Panc1 (cell line): Measurements from ENCODE around the gene IL16. TPM values are rescaled to one million over a fixed set of nuclear protein-coding genes. Genes with fewer than 3 reads are reported as not detected.

Experiments
- ATAC-seq: fragments of 200-7000 bp; cut with Tn5 transposase; 2 replicates; pipeline ENCODE4 v1.9.1; 2020; ENCODE audit warnings: mild to moderate bottlenecking, moderate library complexity
- BruUV-seq: library from RNA; stranded (reverse); fragments of 400-500 nt; replicated peaks from 2 replicates; lab custom pipeline; 2021; lab: Mats Ljungman, UMichigan
- CTCF ChIA-PET: fragments of 300-600 bp; sonication (Branson Sonifier 250); formaldehyde crosslinking; loops from one replicate; lab custom pipeline; 2022; ENCODE audit warnings: antibody characterized with exemption; lab: Charles Lee
- POLR2A ChIA-PET: fragments of 300-600 bp; sonication (Branson Sonifier 250); formaldehyde crosslinking; loops from one replicate; lab custom pipeline; 2022; ENCODE audit warnings: antibody characterized with exemption; lab: Charles Lee
- DNase-seq: peaks from one replicate; pipeline ENCODE4 v3.0.0-alpha.2; 2010; ENCODE audit warnings: low read depth, low spot score
- H3K27ac ChIP-seq: 2 replicates; pipeline ENCODE4 v1.5.1; 2011; ENCODE audit warnings: mild to moderate bottlenecking, low read length, inconsistent platforms
- H3K27me3 ChIP-seq: fragments of 200-500 bp; sonication (Bioruptor generic); 2 replicates; pipeline ENCODE4 v1.6.0; 2014; ENCODE audit warnings: low read length, inconsistent platforms; ENCODE audit not compliant: control insufficient read depth, insufficient read depth
- H3K36me3 ChIP-seq: fragments of 200-500 bp; sonication (Bioruptor generic); 2 replicates; pipeline ENCODE4 v1.5.1; 2014; ENCODE audit warnings: inconsistent platforms, mild to moderate bottlenecking, low read length, moderate library complexity; ENCODE audit not compliant: control insufficient read depth, insufficient read depth
- H3K4me1 ChIP-seq: 2 replicates; pipeline ENCODE4 v1.5.1; 2011; ENCODE audit warnings: inconsistent platforms, mild to moderate bottlenecking, low read length, moderate library complexity; ENCODE audit not compliant: control insufficient read depth, insufficient read depth
- H3K4me3 ChIP-seq, 2 experiments: 2 replicates each; pipeline ENCODE4 v1.5.1; 2011 to 2012; ENCODE audit warnings: low read depth in 2 of 2, low read length in 2 of 2, mild to moderate bottlenecking in 2 of 2, inconsistent platforms in 1 of 2, moderate library complexity in 1 of 2
- H3K9me3 ChIP-seq: fragments of 200-500 bp; sonication (Bioruptor generic); 2 replicates; pipeline ENCODE4 v1.5.1; 2014; ENCODE audit warnings: low read depth, mild to moderate bottlenecking, inconsistent platforms, low read length, moderate library complexity; ENCODE audit not compliant: control insufficient read depth, insufficient read depth
- CTCF ChIP-seq: fragments of 450-650 bp; IDR thresholded peaks from 2 replicates; pipeline ENCODE4 v1.5.1; 2017; ENCODE audit warnings: mild to moderate bottlenecking
- POLR2AphosphoS5 ChIP-seq: IDR thresholded peaks from 2 replicates; pipeline ENCODE4 v1.6.1; 2012; ENCODE audit warnings: mild to moderate bottlenecking, low read depth, low read length, moderate library complexity
- SIN3A ChIP-seq: IDR thresholded peaks from 2 replicates; pipeline ENCODE4 v1.6.1; 2012; ENCODE audit warnings: low read depth, mild to moderate bottlenecking, low read length, moderate library complexity, borderline replicate concordance; ENCODE audit not compliant: insufficient read depth
- TCF7L2 ChIP-seq: IDR thresholded peaks from 2 replicates; pipeline ENCODE4 v1.6.1; 2011; ENCODE audit warnings: mild to moderate bottlenecking, low read depth, low read length, inconsistent platforms
- in situ Hi-C: cut with HindIII; loops from 2 replicates; pipeline ENCODE4 v1.10.0; 2016; ENCODE audit warnings: low sequenced_read_pairs, low pct_unique_long_range_greater_than_20kb
- intact Hi-C: fragments of 100-400 bp; cut with micrococcal nuclease; formaldehyde crosslinking; loops from one replicate; pipeline ENCODE4 v1.10.0; 2022; ENCODE audit not compliant: unreplicated experiment
- total RNA-seq: library from RNA; stranded (reverse); gene quantifications from one replicate; pipeline ENCODE4 v1.2.1, GENCODE V29; 2021; ENCODE audit not compliant: unreplicated experiment
- TF ChIP-seq, protein P1 (sequence below), 2 experiments: IDR thresholded peaks; 2 replicates each; pipeline ENCODE4 v1.6.1; 2011 to 2012; ENCODE audit warnings: low read depth in 2 of 2, control low read depth in 1 of 2, low read length in 1 of 2, mild to moderate bottlenecking in 1 of 2, moderate library complexity in 1 of 2; ENCODE audit not compliant: insufficient read depth in 1 of 2

IL16 gene
- total RNA-seq, 1 experiment from 2014 or later: 1.0 TPM

DNA sequence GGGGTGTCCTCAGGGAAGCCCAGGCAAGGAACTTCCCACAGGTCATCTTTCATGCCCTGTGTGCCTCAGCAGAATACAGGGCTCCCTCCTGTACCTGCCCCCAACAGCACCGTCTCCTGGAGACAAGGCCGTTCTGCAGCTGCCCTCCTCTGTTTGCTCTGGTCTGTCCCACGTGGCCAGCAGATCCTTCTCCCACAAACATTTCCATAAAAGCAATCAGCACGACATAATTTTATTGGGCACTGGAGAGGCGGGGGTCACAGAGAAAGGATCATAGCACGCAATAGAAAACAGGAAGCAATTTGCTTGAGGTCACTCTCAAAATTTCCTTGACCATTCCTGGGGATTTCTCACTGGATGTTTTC is 97.8 kb downstream of the IL16 start:
- ChIA-PET CTCF (no interaction called here), POLR2A (no interaction called here)

DNA sequence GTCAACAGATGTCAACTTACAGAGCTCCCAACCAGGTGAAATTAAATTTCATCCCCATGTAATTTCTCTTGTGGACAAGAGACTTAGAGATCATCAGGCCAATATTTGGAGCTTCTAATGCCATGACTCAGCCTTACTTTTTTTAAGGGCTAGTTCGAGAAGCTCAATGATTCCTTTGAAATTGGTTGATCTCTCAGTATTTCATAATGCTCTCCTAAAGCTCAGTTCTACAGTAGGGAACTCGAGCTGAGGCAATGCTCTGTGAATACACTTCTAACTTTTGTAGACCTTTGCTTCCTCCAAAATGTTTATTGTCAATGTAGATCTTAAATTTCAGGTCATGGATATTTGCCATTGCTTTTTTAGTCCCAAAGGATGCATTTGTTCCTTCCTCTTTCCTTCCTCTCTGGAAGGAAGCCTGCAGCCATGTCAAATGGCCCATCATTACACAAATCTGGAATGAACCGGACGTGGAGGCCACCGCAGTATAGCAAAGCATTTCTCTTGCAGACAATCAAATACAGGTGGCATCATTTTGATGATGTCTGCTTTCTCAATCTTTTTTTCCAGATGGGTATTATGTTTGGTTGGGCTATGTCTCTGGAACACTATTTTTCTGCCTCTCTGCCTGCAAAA is 98.9 kb downstream of the IL16 start:
- in situ Hi-C loops (no loop called here), intact Hi-C loops (no loop called here)
- no TSS peak for BruUV-seq
- TF ChIP-seq TCF7L2 (no peak), CTCF (no peak), POLR2AphosphoS5 (no peak), SIN3A (no peak)
- TF ChIP-seq, protein P1, sequence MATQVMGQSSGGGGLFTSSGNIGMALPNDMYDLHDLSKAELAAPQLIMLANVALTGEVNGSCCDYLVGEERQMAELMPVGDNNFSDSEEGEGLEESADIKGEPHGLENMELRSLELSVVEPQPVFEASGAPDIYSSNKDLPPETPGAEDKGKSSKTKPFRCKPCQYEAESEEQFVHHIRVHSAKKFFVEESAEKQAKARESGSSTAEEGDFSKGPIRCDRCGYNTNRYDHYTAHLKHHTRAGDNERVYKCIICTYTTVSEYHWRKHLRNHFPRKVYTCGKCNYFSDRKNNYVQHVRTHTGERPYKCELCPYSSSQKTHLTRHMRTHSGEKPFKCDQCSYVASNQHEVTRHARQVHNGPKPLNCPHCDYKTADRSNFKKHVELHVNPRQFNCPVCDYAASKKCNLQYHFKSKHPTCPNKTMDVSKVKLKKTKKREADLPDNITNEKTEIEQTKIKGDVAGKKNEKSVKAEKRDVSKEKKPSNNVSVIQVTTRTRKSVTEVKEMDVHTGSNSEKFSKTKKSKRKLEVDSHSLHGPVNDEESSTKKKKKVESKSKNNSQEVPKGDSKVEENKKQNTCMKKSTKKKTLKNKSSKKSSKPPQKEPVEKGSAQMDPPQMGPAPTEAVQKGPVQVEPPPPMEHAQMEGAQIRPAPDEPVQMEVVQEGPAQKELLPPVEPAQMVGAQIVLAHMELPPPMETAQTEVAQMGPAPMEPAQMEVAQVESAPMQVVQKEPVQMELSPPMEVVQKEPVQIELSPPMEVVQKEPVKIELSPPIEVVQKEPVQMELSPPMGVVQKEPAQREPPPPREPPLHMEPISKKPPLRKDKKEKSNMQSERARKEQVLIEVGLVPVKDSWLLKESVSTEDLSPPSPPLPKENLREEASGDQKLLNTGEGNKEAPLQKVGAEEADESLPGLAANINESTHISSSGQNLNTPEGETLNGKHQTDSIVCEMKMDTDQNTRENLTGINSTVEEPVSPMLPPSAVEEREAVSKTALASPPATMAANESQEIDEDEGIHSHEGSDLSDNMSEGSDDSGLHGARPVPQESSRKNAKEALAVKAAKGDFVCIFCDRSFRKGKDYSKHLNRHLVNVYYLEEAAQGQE (IDR thresholded peaks at IDR 0.05; ENCODE audit: insufficient read depth in 1 of 2, low read depth in 2 of 2, low read length in 1 of 2): no peak
- H3K4me1 ChIP-seq: no peaks in the 10 kb centered on the region
- ChIA-PET CTCF (no interaction called here), POLR2A (no interaction called here)
- ATAC-seq (no peak), DNase-seq (no peak)
- peaks cover 6% of the 10 kb centered on the region for H3K27me3 ChIP-seq
- no peak overlapping the region for H3K4me3 ChIP-seq
- no peaks in the 10 kb centered on the region for H3K9me3 ChIP-seq
- no peaks in the 10 kb centered on the region for H3K36me3 ChIP-seq
- H3K27ac ChIP-seq: no peak overlapping the region

More for the DNA sequence above, 97.8 kb downstream of the IL16 start:
- no peak for TF ChIP-seq POLR2AphosphoS5
- no peak for TF ChIP-seq SIN3A
- no peak for TF ChIP-seq CTCF
- no peak for TF ChIP-seq TCF7L2
- TF ChIP-seq, protein P1 (IDR thresholded peaks at IDR 0.05; ENCODE audit: insufficient read depth in 1 of 2, low read depth in 2 of 2, low read length in 1 of 2): no peak
- ATAC-seq: no peak
- H3K4me1 ChIP-seq: no peaks in the 10 kb centered on the region
- no peaks in the 10 kb centered on the region for H3K36me3 ChIP-seq
- H3K27ac ChIP-seq: no peak overlapping the region
- intact Hi-C loops: no loop called here
- no peak for DNase-seq
- no TSS peak for BruUV-seq
- H3K9me3 ChIP-seq: no peaks in the 10 kb centered on the region
- in situ Hi-C loops: no loop called here
- H3K27me3 ChIP-seq: peaks cover 6% of the 10 kb centered on the region
- H3K4me3 ChIP-seq: no peak overlapping the region
